Osteocyte (in vitro differentiated cells): ENCODE measurements around the gene NGB. TPM values are rescaled to one million over a fixed set of nuclear protein-coding genes. Genes with fewer than 3 reads are reported as not detected.

Experiments used
- DNase-seq: peaks from one replicate; pipeline ENCODE4 v3.0.0; 2021; ENCODE audit warnings: mixed read lengths; ENCODE audit not compliant: unreplicated experiment; ENCODE audit errors: extremely low spot score
- H3K27ac Mint-ChIP-seq: one replicate; pipeline ENCODE4 v1.8.0; 2021; ENCODE audit warnings: mild to moderate bottlenecking, mixed read lengths; ENCODE audit not compliant: unreplicated experiment
- H3K27me3 Mint-ChIP-seq: one replicate; pipeline ENCODE4 v1.8.0; 2021; ENCODE audit warnings: mixed read lengths; ENCODE audit not compliant: unreplicated experiment
- H3K36me3 Mint-ChIP-seq: one replicate; pipeline ENCODE4 v1.8.0; 2021; ENCODE audit warnings: mixed read lengths; ENCODE audit not compliant: unreplicated experiment
- H3K4me1 Mint-ChIP-seq: one replicate; pipeline ENCODE4 v1.8.0; 2021; ENCODE audit warnings: mixed read lengths; ENCODE audit not compliant: unreplicated experiment
- H3K4me3 Mint-ChIP-seq: one replicate; pipeline ENCODE4 v1.8.0; 2021; ENCODE audit warnings: mild to moderate bottlenecking, moderate library complexity, mixed read lengths; ENCODE audit not compliant: unreplicated experiment
- H3K9me3 Mint-ChIP-seq: one replicate; pipeline ENCODE4 v1.8.0; 2021; ENCODE audit warnings: mixed read lengths; ENCODE audit not compliant: unreplicated experiment
- CTCF ChIP-seq: fragments of 200-600 bp; sonication (generic); IDR thresholded peaks from 2 replicates; pipeline ENCODE4 v1.5.0; 2021; ENCODE audit warnings: antibody characterized with exemption, mild to moderate bottlenecking, moderate library complexity
- total RNA-seq: library from RNA; stranded (reverse); gene quantifications from 2 replicates; pipeline ENCODE4 v1.2.1, GENCODE V29; 2021

NGB gene
- total RNA-seq, 1 donor from 2014 or later = not detected

DNA sequence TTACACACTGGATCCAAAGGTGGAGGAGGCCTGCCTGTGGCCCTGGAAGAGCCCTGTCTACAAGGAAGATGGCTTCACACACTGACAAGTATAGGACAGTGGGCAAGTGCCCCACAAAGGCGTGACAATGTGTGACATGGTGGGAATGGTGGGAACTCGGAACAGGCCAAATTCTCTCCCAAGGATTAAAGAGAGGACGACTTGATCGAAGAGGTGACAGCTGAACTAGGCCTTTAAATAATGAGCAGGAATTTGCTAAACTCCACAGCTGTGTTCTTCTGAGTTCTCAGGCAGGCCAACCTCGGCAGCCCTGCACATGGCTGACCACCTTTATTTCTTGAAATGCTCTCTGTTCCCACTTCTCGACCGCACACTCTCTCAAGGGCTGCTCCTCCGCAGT lies 25.9 kb upstream of the NGB start:
- Mint-ChIP-seq H3K4me1 (peaks cover 7% of the 10 kb centered on the region), H3K27ac (no peak overlapping the region), H3K36me3 (peaks cover 23% of the 10 kb centered on the region), H3K4me3 (no peak overlapping the region), H3K9me3 (no peaks in the 10 kb centered on the region), H3K27me3 (no peaks in the 10 kb centered on the region)
- TF ChIP-seq CTCF = no peak
- no peak for DNase-seq

DNA sequence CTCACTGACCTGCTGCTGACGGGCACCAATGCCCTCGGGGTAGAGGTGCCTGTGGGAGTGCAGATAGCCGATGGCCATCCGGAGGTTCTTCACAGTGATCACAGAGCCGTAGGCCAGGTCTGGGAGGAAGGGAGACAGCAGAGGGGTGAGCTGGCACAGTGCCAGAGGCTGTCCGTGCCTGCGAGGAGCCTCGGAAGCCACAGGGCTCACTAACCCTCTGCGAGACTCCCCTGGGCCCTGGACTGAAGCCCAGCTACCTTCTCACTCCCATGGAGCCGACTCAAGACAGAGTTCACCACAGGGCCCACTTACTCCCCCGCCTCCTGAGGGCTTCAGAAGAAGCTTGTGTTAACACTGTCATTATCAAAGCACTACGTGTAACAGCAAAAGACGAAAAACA lies 25.1 kb upstream of the NGB start:
- Mint-ChIP-seq H3K27me3 (no peaks in the 10 kb centered on the region), H3K36me3 (peaks cover 23% of the 10 kb centered on the region), H3K4me1 (peaks cover 4% of the 10 kb centered on the region), H3K27ac (no peak overlapping the region), H3K4me3 (no peak overlapping the region), H3K9me3 (no peaks in the 10 kb centered on the region)
- no peak for DNase-seq
- no peak for TF ChIP-seq CTCF

DNA sequence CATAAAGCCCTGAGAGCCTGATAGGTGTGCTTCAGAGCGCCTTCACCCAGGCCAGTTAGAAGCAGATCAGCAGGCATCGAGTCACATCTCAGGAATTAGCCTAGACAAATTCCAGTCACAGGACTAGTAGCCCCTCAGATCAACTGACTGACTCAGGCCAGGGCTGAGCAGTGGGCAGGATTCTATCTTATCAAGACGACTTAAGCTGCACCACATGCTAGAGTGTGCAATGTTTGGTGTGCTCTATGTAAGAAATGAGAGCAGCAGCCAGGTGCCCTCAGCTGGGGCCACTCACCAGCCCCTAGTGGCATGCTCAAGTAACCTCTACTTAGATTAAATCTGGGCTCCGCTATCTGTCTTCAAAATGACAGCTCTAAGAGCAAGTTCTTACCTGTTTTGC lies 19.7 kb upstream of the NGB start:
- Mint-ChIP-seq H3K27me3 (no peaks in the 10 kb centered on the region), H3K4me3 (no peak overlapping the region), H3K4me1 (no peaks in the 10 kb centered on the region), H3K9me3 (no peaks in the 10 kb centered on the region), H3K36me3 (peaks cover 9% of the 10 kb centered on the region), H3K27ac (no peak overlapping the region)
- TF ChIP-seq CTCF = no peak
- no peak for DNase-seq

- no peaks in the 10 kb centered on the region for H3K4me1 Mint-ChIP-seq
- no peak for DNase-seq
- no peak overlapping the region for H3K4me3 Mint-ChIP-seq
These were observed 15.6 kb upstream of the NGB start for GRCh38 chr14:77286576-77286975.

GRCh38 chr14:77284466-77284865 lies 13.5 kb upstream of the NGB start:
- no peak overlapping the region for H3K4me3 Mint-ChIP-seq
- no peaks in the 10 kb centered on the region for H3K4me1 Mint-ChIP-seq
- peaks cover 25% of the 10 kb centered on the region for H3K36me3 Mint-ChIP-seq
- no peaks in the 10 kb centered on the region for H3K9me3 Mint-ChIP-seq
- no peak for TF ChIP-seq CTCF
- no peaks in the 10 kb centered on the region for H3K27me3 Mint-ChIP-seq
- H3K27ac Mint-ChIP-seq = no peak overlapping the region
- DNase-seq = no peak

More at GRCh38 chr14:77286576-77286975, 15.6 kb upstream of the NGB start:
- H3K27ac Mint-ChIP-seq = no peak overlapping the region
- no peaks in the 10 kb centered on the region for H3K27me3 Mint-ChIP-seq
- peaks cover 23% of the 10 kb centered on the region for H3K36me3 Mint-ChIP-seq
- H3K9me3 Mint-ChIP-seq = no peaks in the 10 kb centered on the region
- no peak for TF ChIP-seq CTCF
